Adrenal gland (tissue), 12 donors: Measurements from ENCODE around the gene CLTC. TPM values are rescaled to one million over a fixed set of nuclear protein-coding genes. Genes with fewer than 3 reads are reported as not detected.

ENCODE experiments used
- DNase-seq, 7 donors: peaks; one replicate each; pipeline ENCODE4 v3.0.0-alpha.2; 2019 to 2020
- H3K27ac ChIP-seq, 5 donors: fragments of 200-600 bp; sonication (generic) in 4 of 5; 1 replicate in 3 of 5; 2 replicates in 2 of 5; pipeline versions ENCODE4 v1.5.1 to v1.8.0; 2016 to 2020; ENCODE audit warnings: mild to moderate bottlenecking in 1 of 5
- H3K27me3 ChIP-seq: fragments of 200-600 bp; 2 replicates; pipeline ENCODE4 v1.8.0; 2021
- H3K36me3 ChIP-seq, 2 donors: fragments of 200-600 bp; replicated peaks in 1 of 2; 1 replicate in 1 of 2; 2 replicates in 1 of 2; pipeline versions ENCODE4 v1.5.1 to v1.8.0; 2018 to 2022
- H3K4me1 ChIP-seq, 2 donors: fragments of 200-600 bp; replicated peaks in 1 of 2; 1 replicate in 1 of 2; 2 replicates in 1 of 2; pipeline versions ENCODE4 v1.5.1 to v1.8.0; 2018 to 2021
- H3K4me3 ChIP-seq, 4 donors: fragments of 200-600 bp; sonication (generic) in 3 of 4; one replicate each; pipeline ENCODE4 v1.5.1; 2016 to 2018
- H3K9me3 ChIP-seq, 3 donors: fragments of 200-600 bp; sonication (generic) in 1 of 3; replicated peaks in 1 of 3; 1 replicate in 2 of 3; 2 replicates in 1 of 3; pipeline versions ENCODE4 v1.5.1 to v1.8.0; 2016 to 2021
- CTCF ChIP-seq, 6 experiments: fragments of 450-650 bp in 4 of 6; fragments of 200-600 bp in 2 of 6; sonication (generic) in 1 of 6; IDR thresholded peaks; 1 replicate in 5 of 6; 2 replicates in 1 of 6; pipeline versions ENCODE4 v1.5.1 to v1.8.0; 2016 to 2021; ENCODE audit warnings: antibody characterized with exemption in 6 of 6, mild to moderate bottlenecking in 2 of 6, moderate library complexity in 1 of 6
- POLR2A ChIP-seq, 2 donors: fragments of 450-650 bp; IDR thresholded peaks; one replicate each; pipeline ENCODE4 v1.6.1; 2017; ENCODE audit warnings: antibody characterized with exemption in 2 of 2, mild to moderate bottlenecking in 2 of 2, moderate library complexity in 1 of 2
- WGBS, 4 donors: extraction: QIAGEN DNeasy Blood & Tissue Kit in 2 of 4; methylation state at CpG; one replicate each; pipeline versions ENCODE4 v1.1.5 to v1.1.7; 2013 to 2017; 5-methylcytosine and 5-hydroxymethylcytosine counted together
- intact Hi-C, 2 donors: fragments of 100-400 bp; cut with DNase I; formaldehyde crosslinking; loops; one replicate each; pipeline versions ENCODE4 v1.14.1 to v1.15.0; 2022 to 2023
- polyA plus RNA-seq, 3 donors: library from polyadenylated mRNA; stranded (reverse); fragments of 200-250 nt in 2 of 3; fragments of 350-450 nt in 1 of 3; fragmentation: Illumina TruSeq in 1 of 3; extraction: RNeasy Lipid Tissue Mini Kit (QIAGEN cat#74804) in 1 of 3; gene quantifications; one replicate each; pipeline ENCODE4 v1.2.3, GENCODE V29; 2013 to 2014
- total RNA-seq, 9 donors: library from RNA; depleted of rRNA in 4 of 9; stranded (reverse); fragments of >200 nt in 4 of 9; fragments of 120-200 nt in 1 of 9; fragmentation: NEBNext Ultra II Directional in 1 of 9; extraction: Animal tissue kit (Norgen Biotek cat#: 25700) in 1 of 9; gene quantifications; one replicate each; pipeline versions ENCODE4 v1.1.0 to v1.2.4, GENCODE V29; 2013 to 2023
- donor health status: healthy with polysubstance abuse.
- donor health status: Bipolar disorder and iron deficiency.
- donor health status: DM: yes; HTN: yes; CAD: no.
- donor health status: DM: no; HTN: no; CAD: no.
- donor health status: DM: no; HTN: no; CAD: no.
- donor health status: DM: yes; HTN: yes; CAD: no.

CLTC gene
- total and polyA plus RNA-seq, 12 donors, result 40.2 to 393 (median 267) TPM

DNA sequence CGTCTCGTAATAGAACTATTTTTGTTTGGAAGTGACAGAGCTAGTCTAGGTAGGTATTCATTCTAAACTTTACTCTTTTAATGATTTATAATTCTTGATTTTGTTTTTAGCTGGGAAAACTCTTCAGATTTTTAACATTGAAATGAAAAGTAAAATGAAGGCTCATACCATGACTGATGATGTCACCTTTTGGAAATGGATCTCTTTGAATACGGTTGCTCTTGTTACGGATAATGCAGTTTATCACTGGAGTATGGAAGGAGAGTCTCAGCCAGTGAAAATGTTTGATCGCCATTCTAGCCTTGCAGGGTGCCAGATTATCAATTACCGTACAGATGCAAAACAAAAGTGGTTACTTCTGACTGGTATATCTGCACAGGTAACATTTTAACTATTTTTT lies 27.6 kb downstream of the CLTC start:
- TF ChIP-seq CTCF (IDR thresholded peaks at IDR 0.05) (no peak), POLR2A (IDR thresholded peaks at IDR 0.05) (no peak)
- H3K4me1 ChIP-seq, result peaks cover 7 to 53% of the 10 kb centered on the region in 2 donors
- DNase-seq, result no peak
- H3K9me3 ChIP-seq, result no peaks in the 10 kb centered on the region
- peaks cover 0 to 66% of the 10 kb centered on the region in 2 donors for H3K36me3 ChIP-seq
- no peak overlapping the region for H3K27ac ChIP-seq
- no peaks in the 10 kb centered on the region for H3K27me3 ChIP-seq
- H3K4me3 ChIP-seq, result no peak overlapping the region
- WGBS, 4 donors, result 91 to 93% (median 91%) methylated on average over 6 of the region's 6 CpGs
- intact Hi-C loops, result no loop called here

GRCh38 chr17:59649886-59650285 lies 30.2 kb downstream of the CLTC start:
- H3K36me3 ChIP-seq, result peaks cover 0 to 81% of the 10 kb centered on the region in 2 donors
- DNase-seq, result no peak
- intact Hi-C loops, result no loop called here
- TF ChIP-seq POLR2A (IDR thresholded peaks at IDR 0.05), result no peak
- no peak for TF ChIP-seq CTCF (IDR thresholded peaks at IDR 0.05)
- H3K4me1 ChIP-seq, result peaks cover 7 to 34% of the 10 kb centered on the region in 2 donors
- H3K27me3 ChIP-seq, result no peaks in the 10 kb centered on the region
- H3K27ac ChIP-seq, result no peak overlapping the region
- H3K9me3 ChIP-seq, result no peaks in the 10 kb centered on the region
- no peak overlapping the region for H3K4me3 ChIP-seq

DNA sequence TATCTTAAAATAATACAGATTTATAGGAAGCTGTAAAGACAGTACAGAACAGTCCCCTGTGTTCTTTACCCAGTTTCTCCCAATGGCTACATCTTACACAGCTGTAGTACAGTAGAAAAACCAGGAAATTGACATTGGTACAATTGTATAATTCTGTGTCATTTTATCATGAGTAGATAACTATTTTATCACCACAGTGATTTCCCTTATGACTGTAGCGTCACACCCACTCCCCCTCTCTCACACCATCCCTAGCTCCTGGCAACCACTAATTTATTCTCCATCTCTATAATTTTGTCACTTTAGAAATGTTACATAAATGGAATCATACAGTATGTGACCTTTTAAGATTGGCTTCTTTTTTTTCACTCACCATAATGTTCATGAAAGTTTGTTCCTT lies 30.9 kb downstream of the CLTC start:
- TF ChIP-seq CTCF (IDR thresholded peaks at IDR 0.05) (no peak), POLR2A (IDR thresholded peaks at IDR 0.05) (no peak)
- H3K27me3 ChIP-seq, result no peaks in the 10 kb centered on the region
- 89 to 96% (median 95%) methylated on average over 1 of the region's 1 CpG for whole genome bisulfite sequencing, 4 donors
- intact Hi-C loops, result no loop called here
- no peak overlapping the region for H3K4me3 ChIP-seq
- peaks cover 0 to 82% of the 10 kb centered on the region in 2 donors for H3K36me3 ChIP-seq
- DNase-seq, result no peak
- peaks cover under 1 to 33% of the 10 kb centered on the region in 2 donors for H3K4me1 ChIP-seq
- H3K27ac ChIP-seq, result no peak overlapping the region
- H3K9me3 ChIP-seq, result no peaks in the 10 kb centered on the region

- no peaks in the 10 kb centered on the region for H3K27me3 ChIP-seq
- H3K4me3 ChIP-seq, result no peak overlapping the region
- TF ChIP-seq POLR2A (IDR thresholded peaks at IDR 0.05) (no peak), CTCF (IDR thresholded peaks at IDR 0.05) (no peak)
- intact Hi-C loops, result no loop called here
- peaks cover 0 to 84% of the 10 kb centered on the region in 2 donors for H3K36me3 ChIP-seq
- DNase-seq, result no peak
- no peaks in the 10 kb centered on the region for H3K9me3 ChIP-seq
- peaks cover 0 to 34% of the 10 kb centered on the region in 2 donors for H3K4me1 ChIP-seq
- no peak overlapping the region for H3K27ac ChIP-seq
These were observed 31.7 kb downstream of the CLTC start for GRCh38 chr17:59651346-59651745.
